HG03342 (cell line): Measurements from ENCODE around the gene ZNF423.

Source experiments
- ATAC-seq: cut with Tn5 transposase; IDR thresholded peaks from one replicate; pipeline ENCODE4 v1.9.1; 2021; ENCODE audit warnings: mild to moderate bottlenecking, moderate library complexity; ENCODE audit not compliant: unreplicated experiment

The ZNF423 gene

GRCh38 chr16:49674351-49674851 lies 181.5 kb downstream of the ZNF423 start:
- ATAC-seq = no peak

- ATAC-seq = no peak
Measured at GRCh38 chr16:49673442-49673841, 182.5 kb downstream of the ZNF423 start.

DNA sequence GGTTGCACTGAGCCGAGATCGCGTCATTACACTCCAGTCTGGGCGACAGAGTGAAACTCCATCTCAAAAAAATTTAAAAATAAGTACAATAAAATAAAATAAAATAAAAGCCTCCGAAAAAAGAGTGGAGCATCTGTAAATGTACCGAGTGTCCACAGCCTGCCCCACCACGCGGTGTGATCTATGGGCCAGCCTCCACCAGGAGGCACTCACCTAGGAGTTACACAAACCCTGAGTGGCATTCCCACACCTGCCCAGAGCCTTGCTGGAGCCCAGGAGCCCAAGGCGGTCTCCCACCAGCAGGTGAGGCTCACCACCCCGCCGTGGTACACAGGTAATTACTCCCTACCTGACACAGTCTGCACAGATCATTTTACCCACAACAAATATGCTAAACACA lies 183.2 kb downstream of the ZNF423 start:
- no peak for ATAC-seq

DNA sequence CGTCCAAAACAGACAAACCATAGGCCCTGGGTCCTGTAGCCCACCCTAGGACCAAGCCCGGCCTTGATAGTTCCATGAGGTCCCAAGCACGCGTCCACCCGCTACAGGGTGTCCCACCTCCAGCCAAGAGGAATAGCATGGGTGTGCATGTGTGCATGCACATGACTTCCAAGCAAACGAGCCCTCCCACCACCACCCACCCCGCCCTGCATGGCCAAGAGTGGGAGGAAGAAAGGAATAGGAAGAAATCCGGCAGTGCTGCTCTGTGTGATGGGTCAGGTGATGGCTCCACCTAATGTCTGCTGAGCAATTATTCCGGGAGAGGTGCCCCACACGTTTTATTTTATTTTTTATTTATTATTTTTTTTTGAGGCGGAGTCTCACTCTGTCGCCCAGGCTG lies 184.6 kb downstream of the ZNF423 start:
- no peak for ATAC-seq

DNA sequence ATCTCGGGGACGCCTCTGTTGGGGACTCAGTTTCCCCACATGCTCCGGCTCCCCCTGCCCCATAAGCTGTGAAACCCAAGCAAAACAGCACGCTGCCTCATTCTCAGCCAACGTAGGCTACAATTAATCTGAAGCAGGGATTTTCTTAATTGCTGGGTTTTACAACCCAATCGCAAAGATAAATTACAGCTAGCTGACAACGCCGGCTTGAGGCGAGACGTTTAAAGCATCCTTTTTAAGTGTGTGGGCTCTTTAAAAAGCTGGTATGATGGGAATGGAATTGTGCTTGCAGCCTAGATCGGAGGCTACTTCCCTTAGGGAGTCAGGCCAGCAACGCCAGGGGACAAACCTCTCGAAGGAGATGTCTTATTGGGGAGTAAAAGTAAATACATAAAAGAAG lies 185.3 kb downstream of the ZNF423 start:
- ATAC-seq = no peak

DNA sequence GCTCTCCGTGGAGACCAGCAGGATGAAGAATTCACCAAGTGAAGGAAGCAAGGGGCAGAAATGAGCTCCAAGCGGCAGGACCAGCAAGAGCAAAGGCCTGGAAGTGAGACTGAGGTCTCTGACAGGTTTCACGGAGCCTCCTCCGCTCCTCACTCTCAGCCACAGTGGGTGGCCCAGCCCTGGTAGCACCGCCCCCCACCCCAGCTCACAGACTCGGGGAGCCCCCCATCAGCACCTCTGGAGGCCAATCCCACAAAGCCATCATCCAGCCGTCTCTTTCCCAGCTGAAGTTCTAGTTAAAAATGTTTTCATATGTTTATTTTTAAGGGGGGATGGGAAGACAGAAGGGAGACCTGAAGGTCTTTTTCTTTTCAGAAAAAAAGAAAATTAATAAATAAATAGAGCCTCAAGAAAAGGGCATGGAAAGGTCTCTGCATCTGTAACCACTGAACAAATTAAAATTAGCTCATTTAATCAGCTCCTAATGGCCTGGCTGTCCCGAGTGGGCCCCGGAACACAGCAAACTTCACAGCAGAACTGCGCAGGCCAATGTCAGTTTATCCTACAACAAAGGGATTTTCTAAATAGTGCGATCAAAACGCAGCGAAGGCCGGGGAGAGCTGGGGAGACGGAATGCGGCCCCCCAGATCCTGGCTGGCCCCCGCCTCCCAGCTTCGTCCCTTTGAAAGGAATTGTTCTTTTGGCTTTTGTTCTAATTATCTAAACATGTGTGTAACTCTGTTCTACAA lies 190.3 kb downstream of the ZNF423 start:
- ATAC-seq = no peak

GRCh38 chr16:49664221-49665215 lies 191.4 kb downstream of the ZNF423 start:
- no peak for ATAC-seq

- ATAC-seq = no peak
Measured at GRCh38 chr16:49663081-49664065, 192.5 kb downstream of the ZNF423 start.

GRCh38 chr16:49662569-49662968 lies 193.3 kb downstream of the ZNF423 start:
- ATAC-seq = no peak

- ATAC-seq = no peak
Measured at GRCh38 chr16:49661465-49662187, 194.3 kb downstream of the ZNF423 start.

- no peak for ATAC-seq
Measured at GRCh38 chr16:49660626-49661025, 195.3 kb downstream of the ZNF423 start.

GRCh38 chr16:49659356-49659755 lies 196.6 kb downstream of the ZNF423 start:
- no peak for ATAC-seq

GRCh38 chr16:49658531-49658930 lies 197.4 kb downstream of the ZNF423 start:
- ATAC-seq = no peak

DNA sequence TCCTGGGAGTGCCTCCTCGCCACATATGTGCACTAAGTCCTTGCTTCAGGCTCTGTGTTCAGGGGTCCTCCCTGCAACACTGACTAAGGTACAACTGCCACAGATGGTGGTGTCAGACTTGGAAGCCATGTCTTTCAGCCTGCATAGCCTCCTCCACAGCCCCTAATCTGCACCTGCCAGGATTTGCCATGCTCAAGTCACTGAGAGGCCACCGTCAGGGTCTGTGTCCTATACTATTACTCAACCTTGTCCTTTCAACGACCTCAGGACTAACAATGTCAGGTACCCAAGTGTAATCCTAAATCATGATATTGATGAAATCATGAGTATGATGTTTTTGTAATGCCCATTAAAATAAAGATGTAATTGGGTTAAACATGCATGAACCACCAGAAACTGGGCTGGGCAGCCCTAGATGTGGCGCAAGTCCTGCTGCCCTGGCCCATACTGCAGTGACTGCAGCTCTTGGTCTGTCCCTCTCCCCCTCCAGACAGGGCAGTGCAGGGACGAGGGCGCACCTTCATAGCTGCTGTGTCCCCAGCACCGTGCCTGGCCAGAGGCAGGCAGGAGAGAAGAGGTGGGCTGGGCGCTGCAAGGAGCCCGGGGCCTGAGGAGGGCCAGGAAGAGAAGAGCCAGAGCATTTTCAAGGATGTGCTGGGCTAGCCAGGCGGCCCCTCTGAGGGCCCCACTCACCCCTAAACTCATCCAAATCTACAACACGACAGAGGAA lies 198.0 kb downstream of the ZNF423 start:
- ATAC-seq = no peak

DNA sequence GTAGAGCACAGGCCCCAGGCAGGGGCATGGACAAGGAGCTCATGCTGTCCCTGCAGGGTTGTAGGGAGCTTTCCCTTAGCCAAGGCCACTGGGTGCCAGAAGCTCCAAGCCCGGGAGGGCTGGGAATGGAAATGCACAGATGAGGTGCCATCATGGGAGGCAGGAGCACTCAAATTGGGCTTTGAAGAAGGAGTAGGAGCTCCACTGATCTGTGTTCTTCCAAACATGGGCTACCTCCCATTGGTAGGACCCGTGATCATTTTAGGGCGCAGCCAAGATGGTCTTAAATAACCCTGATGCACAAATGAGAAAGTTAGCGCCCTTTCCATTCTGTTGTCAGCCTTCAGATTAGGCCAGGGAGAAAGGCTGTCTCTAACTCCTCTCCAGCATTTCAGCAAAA lies 201.5 kb downstream of the ZNF423 start:
- no peak for ATAC-seq

GRCh38 chr16:49653577-49653976 lies 202.3 kb downstream of the ZNF423 start:
- no peak for ATAC-seq

GRCh38 chr16:49653173-49653570 lies 202.7 kb downstream of the ZNF423 start:
- no peak for ATAC-seq

GRCh38 chr16:49652456-49653172 lies 203.3 kb downstream of the ZNF423 start:
- no peak for ATAC-seq

GRCh38 chr16:49651996-49652395 lies 203.9 kb downstream of the ZNF423 start:
- no peak for ATAC-seq
